HK-2 (cell line): Measurements from ENCODE around the gene TMEM204.

ENCODE experiments used
- DNase-seq: peaks from one replicate; pipeline ENCODE4 v3.0.0-alpha.2; 2018; ENCODE audit not compliant: unreplicated experiment

Gene TMEM204

GRCh38 chr16:1520461-1520860, 13.0 kb upstream of the TMEM204 start:
- DNase-seq: no peak

- no peak for DNase-seq
Observed at GRCh38 chr16:1523581-1524245, 9.8 kb upstream of the TMEM204 start.

- no peak for DNase-seq
Observed at GRCh38 chr16:1524366-1524765, 9.1 kb upstream of the TMEM204 start.

GRCh38 chr16:1525871-1526607, 7.4 kb upstream of the TMEM204 start:
- no peak for DNase-seq

- DNase-seq: no peak
Observed at GRCh38 chr16:1526608-1527555, 6.6 kb upstream of the TMEM204 start.

- no peak for DNase-seq
Observed at GRCh38 chr16:1527836-1528811, 5.3 kb upstream of the TMEM204 start.

- DNase-seq: no peak
Observed at GRCh38 chr16:1528921-1529537, 4.4 kb upstream of the TMEM204 start.

GRCh38 chr16:1530349-1530882, 3.0 kb upstream of the TMEM204 start:
- no peak for DNase-seq

- no peak for DNase-seq
Observed at GRCh38 chr16:1530883-1531637, 2.4 kb upstream of the TMEM204 start.

GRCh38 chr16:1531638-1531910, 1.9 kb upstream of the TMEM204 start:
- no peak for DNase-seq

GRCh38 chr16:1532081-1532760, 1.2 kb upstream of the TMEM204 start:
- no peak for DNase-seq

- DNase-seq: no peak
Observed at GRCh38 chr16:1532771-1533170, 695 bp upstream of the TMEM204 start.

GRCh38 chr16:1534021-1535020, 855 bp downstream of the TMEM204 start:
- no peak for DNase-seq

GRCh38 chr16:1535391-1536291, 2.2 kb downstream of the TMEM204 start:
- DNase-seq: no peak

- no peak for DNase-seq
Observed at GRCh38 chr16:1536601-1537000, 3.1 kb downstream of the TMEM204 start.

- DNase-seq: no peak
Observed at GRCh38 chr16:1537138-1537577, 3.7 kb downstream of the TMEM204 start.

GRCh38 chr16:1537763-1538289, 4.4 kb downstream of the TMEM204 start:
- DNase-seq: no peak
